ENCODE measurements around the gene CATSPER3. TPM values are rescaled to one million over a fixed set of nuclear protein-coding genes. Genes with fewer than 3 reads are reported as not detected.

Gene CATSPER3
- total and polyA plus RNA-seq, 2 of the 13 experiments (the other 11 are each of a cell fraction or from before 2014, with no cell fraction given): 0.33 to 0.37 TPM

DNA sequence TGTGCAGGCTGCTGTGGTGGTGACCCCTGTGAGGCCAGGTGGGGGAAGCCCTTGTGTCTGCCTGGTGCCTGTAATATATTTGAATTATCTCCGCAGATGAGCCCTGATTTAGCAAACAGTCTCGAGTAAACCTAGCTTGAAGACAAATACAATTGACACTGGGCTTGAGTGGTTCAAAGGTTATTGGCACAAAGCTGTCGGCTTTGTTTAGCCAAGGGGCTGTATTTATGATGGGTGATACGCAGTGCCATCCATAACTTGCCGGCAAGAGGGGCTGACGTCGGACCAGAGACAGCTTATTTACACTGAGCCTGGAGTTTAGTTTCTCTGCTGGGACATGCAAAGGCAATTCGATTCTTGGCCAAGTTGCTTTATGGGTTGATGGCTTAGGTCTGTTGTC is 86.3 kb downstream of the CATSPER3 start (continued):
- no peak for TF ChIP-seq SATB2 (CRISPR knock-in tag; IDR thresholded peaks at IDR 0.05)
- TF ChIP-seq ZNF644 (CRISPR knock-in tag; IDR thresholded peaks at IDR 0.05; ENCODE audit: low read depth): no peak
- TF ChIP-seq, protein P1, sequence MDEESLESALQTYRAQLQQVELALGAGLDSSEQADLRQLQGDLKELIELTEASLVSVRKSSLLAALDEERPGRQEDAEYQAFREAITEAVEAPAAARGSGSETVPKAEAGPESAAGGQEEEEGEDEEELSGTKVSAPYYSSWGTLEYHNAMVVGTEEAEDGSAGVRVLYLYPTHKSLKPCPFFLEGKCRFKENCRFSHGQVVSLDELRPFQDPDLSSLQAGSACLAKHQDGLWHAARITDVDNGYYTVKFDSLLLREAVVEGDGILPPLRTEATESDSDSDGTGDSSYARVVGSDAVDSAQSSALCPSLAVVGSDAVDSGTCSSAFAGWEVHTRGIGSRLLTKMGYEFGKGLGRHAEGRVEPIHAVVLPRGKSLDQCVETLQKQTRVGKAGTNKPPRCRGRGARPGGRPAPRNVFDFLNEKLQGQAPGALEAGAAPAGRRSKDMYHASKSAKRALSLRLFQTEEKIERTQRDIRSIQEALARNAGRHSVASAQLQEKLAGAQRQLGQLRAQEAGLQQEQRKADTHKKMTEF (CRISPR knock-in tag; IDR thresholded peaks at IDR 0.05): peak; percentile 40; the same call in 1 of the 2 replicates
- peak; percentile 31; the same call in 1 of the 2 replicates for TF ChIP-seq HNF4G (IDR thresholded peaks at IDR 0.05; ENCODE audit: borderline replicate concordance, low read depth, low read length)
- no peak for TF ChIP-seq HNF4G (CRISPR knock-in tag; IDR thresholded peaks at IDR 0.05; ENCODE audit: borderline replicate concordance, low read depth)
- TF ChIP-seq, protein P2, sequence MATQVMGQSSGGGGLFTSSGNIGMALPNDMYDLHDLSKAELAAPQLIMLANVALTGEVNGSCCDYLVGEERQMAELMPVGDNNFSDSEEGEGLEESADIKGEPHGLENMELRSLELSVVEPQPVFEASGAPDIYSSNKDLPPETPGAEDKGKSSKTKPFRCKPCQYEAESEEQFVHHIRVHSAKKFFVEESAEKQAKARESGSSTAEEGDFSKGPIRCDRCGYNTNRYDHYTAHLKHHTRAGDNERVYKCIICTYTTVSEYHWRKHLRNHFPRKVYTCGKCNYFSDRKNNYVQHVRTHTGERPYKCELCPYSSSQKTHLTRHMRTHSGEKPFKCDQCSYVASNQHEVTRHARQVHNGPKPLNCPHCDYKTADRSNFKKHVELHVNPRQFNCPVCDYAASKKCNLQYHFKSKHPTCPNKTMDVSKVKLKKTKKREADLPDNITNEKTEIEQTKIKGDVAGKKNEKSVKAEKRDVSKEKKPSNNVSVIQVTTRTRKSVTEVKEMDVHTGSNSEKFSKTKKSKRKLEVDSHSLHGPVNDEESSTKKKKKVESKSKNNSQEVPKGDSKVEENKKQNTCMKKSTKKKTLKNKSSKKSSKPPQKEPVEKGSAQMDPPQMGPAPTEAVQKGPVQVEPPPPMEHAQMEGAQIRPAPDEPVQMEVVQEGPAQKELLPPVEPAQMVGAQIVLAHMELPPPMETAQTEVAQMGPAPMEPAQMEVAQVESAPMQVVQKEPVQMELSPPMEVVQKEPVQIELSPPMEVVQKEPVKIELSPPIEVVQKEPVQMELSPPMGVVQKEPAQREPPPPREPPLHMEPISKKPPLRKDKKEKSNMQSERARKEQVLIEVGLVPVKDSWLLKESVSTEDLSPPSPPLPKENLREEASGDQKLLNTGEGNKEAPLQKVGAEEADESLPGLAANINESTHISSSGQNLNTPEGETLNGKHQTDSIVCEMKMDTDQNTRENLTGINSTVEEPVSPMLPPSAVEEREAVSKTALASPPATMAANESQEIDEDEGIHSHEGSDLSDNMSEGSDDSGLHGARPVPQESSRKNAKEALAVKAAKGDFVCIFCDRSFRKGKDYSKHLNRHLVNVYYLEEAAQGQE (IDR thresholded peaks at IDR 0.05; ENCODE audit: borderline replicate concordance in 1 of 2, low read depth in 1 of 2, low read length in 2 of 2): no peak
- TF ChIP-seq ZFX (CRISPR knock-in tag; IDR thresholded peaks at IDR 0.05; ENCODE audit: low read depth): no peak
- TF ChIP-seq, protein P3, sequence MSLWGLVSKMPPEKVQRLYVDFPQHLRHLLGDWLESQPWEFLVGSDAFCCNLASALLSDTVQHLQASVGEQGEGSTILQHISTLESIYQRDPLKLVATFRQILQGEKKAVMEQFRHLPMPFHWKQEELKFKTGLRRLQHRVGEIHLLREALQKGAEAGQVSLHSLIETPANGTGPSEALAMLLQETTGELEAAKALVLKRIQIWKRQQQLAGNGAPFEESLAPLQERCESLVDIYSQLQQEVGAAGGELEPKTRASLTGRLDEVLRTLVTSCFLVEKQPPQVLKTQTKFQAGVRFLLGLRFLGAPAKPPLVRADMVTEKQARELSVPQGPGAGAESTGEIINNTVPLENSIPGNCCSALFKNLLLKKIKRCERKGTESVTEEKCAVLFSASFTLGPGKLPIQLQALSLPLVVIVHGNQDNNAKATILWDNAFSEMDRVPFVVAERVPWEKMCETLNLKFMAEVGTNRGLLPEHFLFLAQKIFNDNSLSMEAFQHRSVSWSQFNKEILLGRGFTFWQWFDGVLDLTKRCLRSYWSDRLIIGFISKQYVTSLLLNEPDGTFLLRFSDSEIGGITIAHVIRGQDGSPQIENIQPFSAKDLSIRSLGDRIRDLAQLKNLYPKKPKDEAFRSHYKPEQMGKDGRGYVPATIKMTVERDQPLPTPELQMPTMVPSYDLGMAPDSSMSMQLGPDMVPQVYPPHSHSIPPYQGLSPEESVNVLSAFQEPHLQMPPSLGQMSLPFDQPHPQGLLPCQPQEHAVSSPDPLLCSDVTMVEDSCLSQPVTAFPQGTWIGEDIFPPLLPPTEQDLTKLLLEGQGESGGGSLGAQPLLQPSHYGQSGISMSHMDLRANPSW (CRISPR knock-in tag; IDR thresholded peaks at IDR 0.05; ENCODE audit: borderline replicate concordance): no peak
